Ovary (tissue), 9 donors: ENCODE measurements around the gene CCDC12. TPM values are rescaled to one million over a fixed set of nuclear protein-coding genes. Genes with fewer than 3 reads are reported as not detected.

Experiments
- DNase-seq, 5 donors: peaks; one replicate each; pipeline ENCODE4 v3.0.0-alpha.2; 2019 to 2020
- H3K27ac ChIP-seq, 2 donors: fragments of 200-600 bp; one replicate each; pipeline versions ENCODE4 v1.5.1 to v1.8.0; 2019 to 2022
- H3K27me3 ChIP-seq: fragments of 200-600 bp; one replicate; pipeline ENCODE4 v1.8.0; 2022
- H3K36me3 ChIP-seq: fragments of 200-600 bp; sonication (generic); one replicate; pipeline ENCODE4 v1.5.1; 2019
- H3K4me1 ChIP-seq: one replicate; pipeline ENCODE4 v1.8.1; 2013; ENCODE audit warnings: mild to moderate bottlenecking, moderate library complexity; ENCODE audit not compliant: insufficient read depth
- H3K4me3 ChIP-seq: fragments of 200-600 bp; sonication (generic); one replicate; pipeline ENCODE4 v1.5.1; 2017
- H3K9me3 ChIP-seq, 2 donors: fragments of 200-600 bp in 1 of 2; sonication (generic) in 1 of 2; one replicate each; pipeline versions ENCODE4 v1.5.1 to v1.8.1; 2013 to 2019; ENCODE audit warnings: mild to moderate bottlenecking in 1 of 2, moderate library complexity in 1 of 2
- CTCF ChIP-seq, 3 donors: fragments of 450-650 bp in 2 of 3; fragments of 200-600 bp in 1 of 3; IDR thresholded peaks; one replicate each; pipeline versions ENCODE4 v1.5.1 to v1.8.0; 2016 to 2022; ENCODE audit warnings: antibody characterized with exemption in 3 of 3, mild to moderate bottlenecking in 1 of 3
- EP300 ChIP-seq: sonication (generic); formaldehyde crosslinking; IDR thresholded peaks from one replicate; pipeline ENCODE4 v1.6.1; 2017; ENCODE audit warnings: antibody characterized with exemption
- POLR2A ChIP-seq: fragments of 450-650 bp; IDR thresholded peaks from one replicate; pipeline ENCODE4 v1.6.1; 2017; ENCODE audit warnings: antibody characterized with exemption, mild to moderate bottlenecking, moderate library complexity
- WGBS, 3 donors: extraction: QIAGEN DNeasy Blood & Tissue Kit in 1 of 3; methylation state at CpG; one replicate each; pipeline versions ENCODE4 v1.1.5 to v1.1.7; 2013 to 2017; 5-methylcytosine and 5-hydroxymethylcytosine counted together
- intact Hi-C, 4 donors: fragments of 100-400 bp; cut with DNase I; formaldehyde crosslinking; loops; one replicate each; pipeline versions ENCODE4 v1.11.0 to v1.15.1; 2022 to 2023
- polyA plus RNA-seq, 2 donors: library from polyadenylated mRNA; stranded (reverse); fragments of 200-250 nt in 1 of 2; fragments of 350-450 nt in 1 of 2; fragmentation: Illumina TruSeq in 1 of 2; extraction: RNeasy Lipid Tissue Mini Kit (QIAGEN cat#74804) in 1 of 2; gene quantifications; one replicate each; pipeline ENCODE4 v1.2.3, GENCODE V29; 2013 to 2014
- total RNA-seq, 7 donors: library from RNA; depleted of rRNA in 2 of 7; stranded (reverse); fragments of >200 nt in 2 of 7; fragmentation: NEBNext Ultra II Directional in 3 of 7; extraction: Animal tissue kit (Norgen Biotek cat#: 25700) in 3 of 7; gene quantifications; one replicate each; pipeline versions ENCODE4 v1.1.0 to v1.2.4, GENCODE V29; 2016 to 2023
- donor health status: DM: no; HTN: no; CAD: no; lungs with moderate emphysema.
- donor health status: DM: no; HTN: no; CAD: no.
- donor health status: Bipolar disorder and iron deficiency.
- donor health status: DM: yes; HTN: yes; CAD: no.
- donor health status: DM: no; HTN: no; CAD: no.
- donor health status: DM: yes; HTN: yes; CAD: no.

The CCDC12 gene
- total and polyA plus RNA-seq, 9 donors, result 32.2 to 66.7 (median 42.3) TPM

GRCh38 chr3:46921871-46922271 lies 54.7 kb downstream of the CCDC12 start:
- Histone ChIP-seq H3K4me1 (no peaks in the 10 kb centered on the region), H3K36me3 (no peaks in the 10 kb centered on the region), H3K9me3 (no peaks in the 10 kb centered on the region), H3K27me3 (no peaks in the 10 kb centered on the region), H3K4me3 (no peak overlapping the region), H3K27ac (no peak overlapping the region)
- intact Hi-C loops, result loop anchor here in 1 of 4 donors (5.0 kb wide), 1 partner anchor 75 kb away; no protein-coding TSS in a partner anchor
- peak in 1 of 5 donors; percentile 24 for DNase-seq
- WGBS, 3 donors, result 88 to 94% (median 90%) methylated on average over 7 of the region's 7 CpGs
- no peak for TF ChIP-seq CTCF (IDR thresholded peaks at IDR 0.05)
- TF ChIP-seq POLR2A, result no peak
- no peak for TF ChIP-seq EP300

GRCh38 chr3:46921041-46921440 lies 55.5 kb downstream of the CCDC12 start:
- DNase-seq, result peak in 1 of 5 donors; percentile 5
- H3K36me3 ChIP-seq, result no peaks in the 10 kb centered on the region
- no peak overlapping the region for H3K4me3 ChIP-seq
- H3K27me3 ChIP-seq, result no peaks in the 10 kb centered on the region
- H3K9me3 ChIP-seq, result no peaks in the 10 kb centered on the region
- no peak overlapping the region for H3K27ac ChIP-seq
- 81 to 98% (median 90%) methylated on average over 4 of the region's 4 CpGs for WGBS, 3 donors
- TF ChIP-seq EP300 (no peak), CTCF (IDR thresholded peaks at IDR 0.05) (no peak), POLR2A (no peak)
- no peaks in the 10 kb centered on the region for H3K4me1 ChIP-seq
- intact Hi-C loops, result loop anchor here in 1 of 4 donors (5.0 kb wide), 1 partner anchor 76 kb away; no protein-coding TSS in a partner anchor

GRCh38 chr3:46918634-46919033 lies 57.9 kb downstream of the CCDC12 start:
- H3K36me3 ChIP-seq, result no peaks in the 10 kb centered on the region
- H3K9me3 ChIP-seq, result no peaks in the 10 kb centered on the region
- no peak for DNase-seq
- WGBS, 3 donors, result 94 to 97% (median 97%) methylated on average over 4 of the region's 4 CpGs
- H3K4me1 ChIP-seq, result no peaks in the 10 kb centered on the region
- H3K27me3 ChIP-seq, result no peaks in the 10 kb centered on the region
- intact Hi-C loops, result no loop called here
- TF ChIP-seq POLR2A (no peak), EP300 (no peak), CTCF (IDR thresholded peaks at IDR 0.05) (no peak)
- H3K4me3 ChIP-seq, result no peak overlapping the region
- no peak overlapping the region for H3K27ac ChIP-seq

GRCh38 chr3:46918202-46918601 lies 58.3 kb downstream of the CCDC12 start:
- WGBS, 3 donors, result 94 to 100% (median 98%) methylated on average over 1 of the region's 1 CpG
- Histone ChIP-seq H3K9me3 (no peaks in the 10 kb centered on the region), H3K27ac (no peak overlapping the region), H3K4me1 (no peaks in the 10 kb centered on the region), H3K4me3 (no peak overlapping the region), H3K36me3 (no peaks in the 10 kb centered on the region), H3K27me3 (no peaks in the 10 kb centered on the region)
- intact Hi-C loops, result no loop called here
- no peak for DNase-seq
- TF ChIP-seq EP300 (no peak), CTCF (IDR thresholded peaks at IDR 0.05) (no peak), POLR2A (no peak)
